ENCODE measurements around the gene TFCP2L1.
"Not testable (repeated sequence)": the region's sequence is repeated elsewhere in the genome, so short reads cannot be mapped to it uniquely, and the experiment has no call there.

The TFCP2L1 gene

DNA sequence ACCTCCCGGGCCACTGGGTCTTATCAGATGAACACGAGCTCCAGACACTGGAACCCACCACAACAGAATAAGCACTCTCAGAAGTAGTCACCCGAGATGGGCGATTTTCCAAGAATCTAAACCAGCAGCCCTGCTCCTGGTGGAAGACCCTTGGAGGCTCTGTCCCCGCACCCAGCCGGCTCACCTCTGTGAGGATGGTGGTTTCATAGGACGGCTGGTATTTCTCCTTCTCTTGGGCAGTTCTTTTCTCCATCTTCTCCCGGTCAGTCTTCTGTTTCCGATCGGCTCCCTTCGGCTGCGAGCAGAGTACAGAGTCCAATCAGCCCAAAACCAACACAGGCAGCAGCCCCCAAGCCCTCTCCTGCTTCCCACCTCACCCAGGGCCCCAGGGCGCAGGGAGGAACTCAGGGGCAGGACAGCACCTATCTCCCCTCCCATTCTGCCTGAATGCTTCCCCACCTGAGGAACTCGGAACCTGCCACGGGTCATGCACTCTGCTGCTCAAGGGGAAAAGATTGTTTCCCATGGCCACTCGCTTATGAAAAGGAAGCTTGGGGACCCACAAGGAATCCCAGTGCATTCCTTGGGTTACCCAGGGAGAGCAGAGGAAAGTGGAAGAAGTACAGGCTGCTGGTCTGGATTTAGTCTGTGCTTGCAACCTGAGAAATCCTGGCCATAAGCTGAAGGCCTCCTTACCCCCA lies 42.7 kb downstream of the TFCP2L1 start:
- no peak for DNase-seq (ENCODE audit: low read depth in 2 of 2)

- DNase-seq (ENCODE audit: low read depth in 2 of 2), result no peak
Observed at GRCh38 chr2:121241466-121241865, 43.5 kb downstream of the TFCP2L1 start.

- DNase-seq (ENCODE audit: low read depth in 2 of 2), result no peak
Observed at GRCh38 chr2:121240436-121240835, 44.6 kb downstream of the TFCP2L1 start.

- DNase-seq (ENCODE audit: low read depth in 2 of 2), result no peak
Observed at GRCh38 chr2:121239969-121240368, 45.0 kb downstream of the TFCP2L1 start.

GRCh38 chr2:121239471-121239870 lies 45.5 kb downstream of the TFCP2L1 start:
- DNase-seq (ENCODE audit: low read depth in 2 of 2), result no peak

- no peak for DNase-seq (ENCODE audit: low read depth in 2 of 2)
Observed at GRCh38 chr2:121238828-121239227, 46.2 kb downstream of the TFCP2L1 start.

GRCh38 chr2:121237980-121238665 lies 46.9 kb downstream of the TFCP2L1 start:
- DNase-seq (ENCODE audit: low read depth in 2 of 2), result no peak

- DNase-seq (ENCODE audit: low read depth in 2 of 2), result no peak
Observed at GRCh38 chr2:121237336-121237979, 47.5 kb downstream of the TFCP2L1 start.

- DNase-seq (ENCODE audit: low read depth in 2 of 2), result no peak
Observed at GRCh38 chr2:121236650-121237180, 48.3 kb downstream of the TFCP2L1 start.

- no peak for DNase-seq (ENCODE audit: low read depth in 2 of 2)
Observed at GRCh38 chr2:121236101-121236640, 48.8 kb downstream of the TFCP2L1 start.

GRCh38 chr2:121235542-121235941 lies 49.5 kb downstream of the TFCP2L1 start:
- no peak for DNase-seq (ENCODE audit: low read depth in 2 of 2)

DNA sequence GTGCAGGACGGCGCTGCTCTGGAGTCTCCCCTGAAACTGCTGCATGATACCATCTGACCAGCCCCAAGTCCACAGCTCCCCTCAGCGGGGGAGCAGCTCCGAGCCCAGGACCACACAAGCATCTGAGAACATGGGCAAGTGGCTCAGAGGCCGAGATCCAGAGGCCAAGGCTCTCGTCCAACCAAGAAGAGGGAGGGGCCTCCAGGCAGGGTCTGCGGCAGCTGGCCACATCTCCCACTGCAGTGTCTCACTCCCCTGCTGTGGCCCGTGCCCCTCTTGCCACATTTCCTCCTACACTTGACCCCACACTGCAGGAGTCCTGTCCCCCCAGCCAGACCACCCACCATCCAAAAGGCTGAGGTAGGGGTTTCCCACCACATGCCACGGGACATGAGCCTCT lies 50.2 kb downstream of the TFCP2L1 start:
- no peak for DNase-seq (ENCODE audit: low read depth in 2 of 2)

DNA sequence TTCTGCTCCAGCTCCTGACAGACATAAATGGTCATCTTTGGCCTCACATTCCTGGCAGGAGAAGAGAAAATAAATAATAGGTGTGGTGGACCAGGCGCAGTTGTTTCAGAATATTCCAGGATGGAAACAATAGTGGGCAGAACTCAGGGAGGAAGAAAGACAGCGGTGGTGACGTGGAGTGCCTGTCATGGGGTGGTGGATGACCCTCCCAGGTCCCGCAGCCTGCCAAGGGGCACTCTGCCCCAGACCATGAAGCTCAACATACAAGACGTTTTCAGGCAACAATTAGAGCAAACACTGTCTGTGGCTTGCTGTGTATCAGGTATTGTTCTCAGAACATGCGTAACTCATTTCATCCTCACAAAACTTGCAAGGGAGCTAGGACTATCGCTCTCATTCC lies 50.9 kb downstream of the TFCP2L1 start:
- DNase-seq (ENCODE audit: low read depth in 2 of 2), result no peak

DNA sequence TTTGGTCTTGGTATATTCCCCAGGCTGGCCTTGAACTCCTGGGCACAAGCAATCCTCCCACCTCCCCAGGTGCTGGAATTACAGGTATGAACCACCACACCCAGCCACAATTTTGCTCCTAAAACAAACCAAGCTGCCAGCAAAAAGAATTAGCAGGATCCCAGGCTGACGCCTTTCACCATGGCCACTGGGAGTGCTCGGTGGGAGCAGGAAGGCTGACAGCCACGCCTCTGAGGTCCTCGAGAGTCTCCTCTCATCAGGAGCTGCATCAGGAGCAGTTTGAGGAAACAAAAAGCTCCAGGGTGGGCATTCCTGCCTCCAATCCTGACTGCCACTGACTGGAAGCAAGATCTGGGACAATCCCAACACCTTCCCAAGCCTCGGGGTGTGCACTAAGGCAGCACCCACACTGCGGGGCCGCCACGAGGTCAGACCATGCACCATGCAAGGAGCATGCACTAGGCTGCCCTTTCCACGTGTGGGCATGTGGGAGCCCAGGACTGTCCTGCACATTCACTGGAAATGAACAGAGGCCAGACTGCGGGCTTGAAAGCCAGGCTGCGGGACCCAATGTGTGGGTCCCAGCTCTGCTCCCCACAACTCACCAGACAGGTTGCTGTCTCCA lies 51.4 kb downstream of the TFCP2L1 start:
- no peak for DNase-seq (ENCODE audit: low read depth in 2 of 2)

- DNase-seq (ENCODE audit: low read depth in 2 of 2), result no peak
Observed at GRCh38 chr2:121232626-121233265, 52.3 kb downstream of the TFCP2L1 start.

- no peak for DNase-seq (ENCODE audit: low read depth in 2 of 2)
Observed at GRCh38 chr2:121231385-121232000, 53.5 kb downstream of the TFCP2L1 start.

- DNase-seq (ENCODE audit: low read depth in 2 of 2), result no peak
Observed at GRCh38 chr2:121228521-121228920, 56.5 kb downstream of the TFCP2L1 start.

DNA sequence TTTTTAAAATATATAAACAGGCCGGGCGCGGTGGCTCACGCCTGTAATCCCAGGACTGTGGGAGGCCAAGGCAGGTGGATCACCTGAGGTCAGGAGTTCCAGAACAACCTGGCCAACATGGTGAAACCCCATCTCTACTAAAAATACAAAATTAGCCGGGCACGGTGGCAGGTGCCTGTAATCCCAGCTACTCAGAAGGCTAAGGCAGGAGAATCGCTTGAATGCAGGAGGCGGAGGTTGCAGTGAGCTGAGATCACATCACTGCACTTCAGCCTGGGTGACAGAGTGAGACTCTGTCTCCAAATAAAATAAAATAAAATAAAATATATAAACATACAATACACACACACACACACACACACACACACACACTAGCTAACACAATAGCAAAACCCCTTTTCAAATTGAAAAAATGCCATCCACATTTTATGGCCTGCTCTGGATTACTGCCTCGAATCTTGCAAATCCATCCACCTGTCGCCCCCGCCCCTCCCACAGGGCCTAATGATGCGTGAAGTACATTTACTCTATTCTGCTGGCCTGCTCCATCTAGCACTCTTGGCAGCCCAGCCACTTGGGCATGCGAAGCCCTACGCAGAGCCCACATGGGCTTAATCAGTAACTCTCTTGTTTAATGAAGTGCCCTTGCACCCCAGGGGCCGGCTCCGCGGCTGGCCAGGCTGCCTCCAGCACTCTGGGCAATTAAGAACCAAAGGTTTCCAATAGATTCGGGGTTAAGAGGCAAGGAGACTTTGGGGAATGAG lies 57.4 kb downstream of the TFCP2L1 start:
- not testable (repeated sequence) for DNase-seq (ENCODE audit: low read depth in 2 of 2)

GRCh38 chr2:121225681-121226080 lies 59.3 kb downstream of the TFCP2L1 start:
- DNase-seq (ENCODE audit: low read depth in 2 of 2), result not testable (repeated sequence)

GRCh38 chr2:121220995-121221394 lies 64.0 kb downstream of the TFCP2L1 start:
- no peak for DNase-seq (ENCODE audit: low read depth in 2 of 2)
